Measurements from ENCODE around the gene EDN2.
A peak's percentile ranks its signal among the peaks of the same experiment; 100 is the strongest.

Gene EDN2

DNA sequence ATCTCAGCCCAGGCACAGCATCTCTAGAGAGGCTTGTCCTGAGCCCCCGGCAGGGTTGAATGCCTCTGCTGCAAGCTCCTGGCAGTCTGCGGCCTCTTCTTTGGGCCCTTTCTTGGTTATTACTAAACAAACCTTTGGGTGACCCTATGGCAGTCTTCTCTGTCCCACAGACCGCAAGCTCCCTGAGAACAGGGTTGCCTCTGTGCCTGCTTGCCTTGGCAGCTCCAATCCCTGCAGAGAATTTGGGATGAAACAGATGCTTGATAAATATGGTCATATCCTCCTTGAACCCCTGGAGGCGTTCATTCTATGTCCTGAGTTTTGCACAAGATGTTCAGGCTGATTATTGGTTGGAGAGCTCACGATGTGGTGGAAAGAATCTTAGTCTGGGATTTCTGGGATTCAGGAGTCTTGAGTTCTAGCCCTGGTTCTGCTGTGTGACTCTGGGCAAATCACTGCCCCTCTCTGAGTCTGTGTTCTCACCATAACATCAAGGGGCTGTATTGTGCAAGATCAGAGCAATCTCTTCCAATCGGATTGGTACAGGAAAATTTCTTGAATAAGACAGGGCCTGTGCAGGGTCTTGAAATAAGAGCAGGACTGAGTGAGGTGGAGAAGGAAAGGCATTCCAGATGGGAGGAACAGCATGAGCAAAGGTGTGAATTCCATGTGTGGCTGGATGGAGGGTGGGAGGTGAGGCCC is 49.6 kb downstream of the EDN2 start:
- DNase-seq: no peak

- DNase-seq: no peak
Measured at GRCh38 chr1:41434306-41434705, 50.2 kb downstream of the EDN2 start.

GRCh38 chr1:41433501-41433900 is 51.0 kb downstream of the EDN2 start:
- DNase-seq: no peak

GRCh38 chr1:41432481-41433280 is 51.8 kb downstream of the EDN2 start:
- peak; percentile 73 to 94 for DNase-seq

- DNase-seq: no peak
Measured at GRCh38 chr1:41431490-41432350, 52.8 kb downstream of the EDN2 start.

DNA sequence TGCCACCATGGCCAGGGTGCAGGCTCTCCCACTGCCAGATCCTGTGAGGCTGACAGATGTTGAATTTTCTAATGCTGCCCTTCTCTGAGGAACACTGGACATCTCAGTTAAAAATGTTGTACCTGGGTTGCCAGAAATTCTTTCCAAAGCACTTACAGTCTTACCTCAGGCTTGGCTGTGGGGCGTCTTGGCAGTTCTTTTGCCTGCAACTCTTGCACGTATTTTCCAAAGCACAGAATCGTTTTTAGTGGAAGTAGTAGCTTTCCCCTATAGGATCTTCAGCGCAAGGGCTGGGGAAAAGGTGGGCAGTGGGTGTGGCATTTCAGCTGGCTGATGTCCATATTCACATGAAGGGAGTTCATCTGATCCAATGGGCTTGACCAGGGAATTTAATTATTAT is 53.9 kb downstream of the EDN2 start:
- no peak for DNase-seq

GRCh38 chr1:41430069-41430468 is 54.4 kb downstream of the EDN2 start:
- DNase-seq: no peak

GRCh38 chr1:41429641-41430035 is 54.8 kb downstream of the EDN2 start:
- peak in 1 of 2 donors; percentile 13 for DNase-seq
